Esophagus squamous epithelium (tissue), 4 donors: Measurements from ENCODE around the gene ATP11A.

Experiments used
- CTCF ChIP-seq, 6 experiments: fragments of 450-650 bp in 4 of 6; fragments of 200-600 bp in 2 of 6; sonication (generic) in 2 of 6; IDR thresholded peaks; one replicate each; pipeline ENCODE4 v1.5.1; 2016 to 2019; ENCODE audit warnings: antibody characterized with exemption in 6 of 6, mild to moderate bottlenecking in 4 of 6, moderate library complexity in 4 of 6
- POLR2A ChIP-seq, 4 donors: fragments of 450-650 bp; IDR thresholded peaks; one replicate each; pipeline ENCODE4 v1.6.1; 2017; ENCODE audit warnings: antibody characterized with exemption in 4 of 4, mild to moderate bottlenecking in 4 of 4, moderate library complexity in 3 of 4

- TF ChIP-seq CTCF (IDR thresholded peaks at IDR 0.05) (no peak), POLR2A (IDR thresholded peaks at IDR 0.05) (no peak)
Measured at GRCh38 chr13:112800057-112800456, 110.2 kb downstream of the ATP11A start.
